Measurements from ENCODE around the gene CTNND2. TPM values are rescaled to one million over a fixed set of nuclear protein-coding genes. Genes with fewer than 3 reads are reported as not detected.

The CTNND2 gene
- total RNA-seq, 1 experiment from 2014 or later, result 7.0 TPM

DNA sequence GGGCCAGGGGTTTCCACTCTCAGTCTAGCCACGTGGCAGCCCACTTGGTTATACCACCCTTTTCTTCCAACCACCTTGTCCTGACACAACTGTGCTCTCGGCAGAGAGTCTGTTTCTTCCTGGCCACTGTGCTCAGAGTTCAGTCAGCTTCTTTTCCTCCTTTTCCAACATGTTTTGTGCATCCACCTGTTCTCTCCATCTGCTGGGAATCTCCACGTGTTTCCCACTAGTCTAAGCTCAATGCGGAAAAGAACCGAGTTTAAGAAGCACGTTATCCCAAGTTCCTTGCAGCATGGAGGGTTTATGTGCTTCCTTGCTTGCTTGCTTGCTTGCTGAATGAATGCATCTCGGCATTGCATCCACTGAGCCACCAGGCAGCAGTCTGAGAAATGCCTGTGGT is 599.6 kb downstream of the CTNND2 start:
- Mint-ChIP-seq H3K9me3 (no peaks in the 10 kb centered on the region), H3K4me1 (peaks cover 10 to 13% of the 10 kb centered on the region in 2 experiments; a peak in 3 of 4 replicates), H3K36me3 (ENCODE audit: insufficient read depth in 1 of 3, low read depth in 3 of 3) (no peaks in the 10 kb centered on the region), H3K27ac (no peak overlapping the region), H3K4me3 (no peak overlapping the region), H3K27me3 (ENCODE audit: low read depth) (no peaks in the 10 kb centered on the region; the same call in 1 of the 2 replicates)
- H3K18ac ChIP-seq (ENCODE audit: insufficient read length, low read depth, low read length), result no peak overlapping the region
- no peak overlapping the region for H2BK120ac ChIP-seq (ENCODE audit: low read depth, low read length, poor library complexity, severe bottlenecking)
- H3T11ph ChIP-seq (ENCODE audit: low read length), result no peak overlapping the region
- H2AFZ ChIP-seq (ENCODE audit: low read length), result no peak overlapping the region
- WGBS (ENCODE audit: extremely low coverage, insufficient read length, low lambda C conversion rate), result no CpG with 5 or more reads among the region's 7 CpGs
- no peak overlapping the region for H3K4ac ChIP-seq (ENCODE audit: low read depth, low read length)
- H2BK5ac ChIP-seq (ENCODE audit: insufficient read length, low read length), result no peak overlapping the region
- no peak overlapping the region for H4K5ac ChIP-seq (ENCODE audit: insufficient read length, low read depth, low read length)
- no peak overlapping the region for H3K4me2 ChIP-seq (ENCODE audit: insufficient read depth, insufficient read length, low read length)
- H3K23ac ChIP-seq (ENCODE audit: insufficient read length, low read depth, low read length), result no peak overlapping the region
- no peak overlapping the region for H2AK5ac ChIP-seq (ENCODE audit: insufficient read length, low read length)
- H4K91ac ChIP-seq (ENCODE audit: insufficient read length, low read depth, low read length), result no peak overlapping the region
- no peaks in the 10 kb centered on the region for H3K79me1 ChIP-seq (ENCODE audit: insufficient read depth, low read depth, low read length, poor library complexity, severe bottlenecking)
- TF ChIP-seq, protein P1, sequence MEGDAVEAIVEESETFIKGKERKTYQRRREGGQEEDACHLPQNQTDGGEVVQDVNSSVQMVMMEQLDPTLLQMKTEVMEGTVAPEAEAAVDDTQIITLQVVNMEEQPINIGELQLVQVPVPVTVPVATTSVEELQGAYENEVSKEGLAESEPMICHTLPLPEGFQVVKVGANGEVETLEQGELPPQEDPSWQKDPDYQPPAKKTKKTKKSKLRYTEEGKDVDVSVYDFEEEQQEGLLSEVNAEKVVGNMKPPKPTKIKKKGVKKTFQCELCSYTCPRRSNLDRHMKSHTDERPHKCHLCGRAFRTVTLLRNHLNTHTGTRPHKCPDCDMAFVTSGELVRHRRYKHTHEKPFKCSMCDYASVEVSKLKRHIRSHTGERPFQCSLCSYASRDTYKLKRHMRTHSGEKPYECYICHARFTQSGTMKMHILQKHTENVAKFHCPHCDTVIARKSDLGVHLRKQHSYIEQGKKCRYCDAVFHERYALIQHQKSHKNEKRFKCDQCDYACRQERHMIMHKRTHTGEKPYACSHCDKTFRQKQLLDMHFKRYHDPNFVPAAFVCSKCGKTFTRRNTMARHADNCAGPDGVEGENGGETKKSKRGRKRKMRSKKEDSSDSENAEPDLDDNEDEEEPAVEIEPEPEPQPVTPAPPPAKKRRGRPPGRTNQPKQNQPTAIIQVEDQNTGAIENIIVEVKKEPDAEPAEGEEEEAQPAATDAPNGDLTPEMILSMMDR (conservative IDR thresholded peaks at IDR 0.05), result no peak
- H3K9me3 ChIP-seq (ENCODE audit: control insufficient read depth, low read depth, low read length), result no peaks in the 10 kb centered on the region
- DNase-seq, result no peak
- no peak overlapping the region for H2BK15ac ChIP-seq (ENCODE audit: low read depth, low read length)
- no peaks in the 10 kb centered on the region for H3K4me1 ChIP-seq (ENCODE audit: insufficient read depth, low read length)
- H4K8ac ChIP-seq (replicated peaks; ENCODE audit: insufficient read length, low read depth, low read length), result no peak overlapping the region
- no peak overlapping the region for H3K56ac ChIP-seq (ENCODE audit: insufficient read length, low read depth, low read length)
- H3K79me2 ChIP-seq (ENCODE audit: insufficient read depth, low read length), result no peaks in the 10 kb centered on the region
- no peaks in the 10 kb centered on the region for H3K23me2 ChIP-seq (ENCODE audit: insufficient read length, low read depth, low read length, poor library complexity, severe bottlenecking)
- H3K27me3 ChIP-seq (ENCODE audit: insufficient read depth, low read length), result no peaks in the 10 kb centered on the region
- H2BK12ac ChIP-seq (ENCODE audit: insufficient read length, low read depth, low read length), result no peak overlapping the region
- H3K14ac ChIP-seq (ENCODE audit: insufficient read depth, low read length), result no peak overlapping the region
- H3K27ac ChIP-seq (ENCODE audit: insufficient read length, low read depth, low read length), result no peak overlapping the region
- H2BK20ac ChIP-seq (ENCODE audit: low read depth, low read length, poor library complexity, severe bottlenecking), result no peak overlapping the region
- no peaks in the 10 kb centered on the region for H4K20me1 ChIP-seq (ENCODE audit: control insufficient read depth, insufficient read depth, insufficient read length)
- H3K9ac ChIP-seq (ENCODE audit: extremely low read depth, insufficient read length, low read length), result no peak overlapping the region
